Mucosa of stomach (tissue), 1 donor: ENCODE data around the gene ADI1.
"Not testable (repeated sequence)": the region's sequence is repeated elsewhere in the genome, so short reads cannot be mapped to it uniquely, and the experiment has no call there.

Source experiments
- H3K27me3 ChIP-seq: one replicate; pipeline ENCODE4 v1.7.0; 2013; ENCODE audit warnings: mild to moderate bottlenecking, low read length; ENCODE audit not compliant: control insufficient read depth, insufficient read depth
- H3K36me3 ChIP-seq: one replicate; pipeline ENCODE4 v1.7.0; 2013; ENCODE audit warnings: low read length; ENCODE audit not compliant: control insufficient read depth, insufficient read depth
- H3K4me1 ChIP-seq: one replicate; pipeline ENCODE4 v1.7.0; 2013; ENCODE audit warnings: mild to moderate bottlenecking, low read length; ENCODE audit not compliant: control insufficient read depth, insufficient read depth
- H3K4me3 ChIP-seq: one replicate; pipeline ENCODE4 v1.7.0; 2013; ENCODE audit warnings: low read length
- H3K9ac ChIP-seq: one replicate; pipeline ENCODE4 v1.7.0; 2013; ENCODE audit warnings: mild to moderate bottlenecking, low read length, moderate library complexity
- H3K9me3 ChIP-seq: one replicate; pipeline ENCODE4 v1.7.0; 2013; ENCODE audit warnings: mild to moderate bottlenecking, low read length, moderate library complexity; ENCODE audit not compliant: control insufficient read depth
- donor health status: Pancreatic carcinoma.

Gene ADI1

GRCh38 chr2:3522961-3523421 lies 3.7 kb upstream of the ADI1 start:
- Histone ChIP-seq H3K4me3 (no peak overlapping the region), H3K27me3 (no peaks in the 10 kb centered on the region), H3K4me1 (peaks cover 36% of the 10 kb centered on the region), H3K9me3 (no peaks in the 10 kb centered on the region), H3K9ac (no peak overlapping the region), H3K36me3 (no peaks in the 10 kb centered on the region)

GRCh38 chr2:3520591-3520990 lies 1.3 kb upstream of the ADI1 start:
- Histone ChIP-seq H3K9me3 (no peaks in the 10 kb centered on the region), H3K9ac (no peak overlapping the region), H3K4me3 (no peak overlapping the region), H3K36me3 (no peaks in the 10 kb centered on the region), H3K4me1 (peaks cover 36% of the 10 kb centered on the region), H3K27me3 (no peaks in the 10 kb centered on the region)

DNA sequence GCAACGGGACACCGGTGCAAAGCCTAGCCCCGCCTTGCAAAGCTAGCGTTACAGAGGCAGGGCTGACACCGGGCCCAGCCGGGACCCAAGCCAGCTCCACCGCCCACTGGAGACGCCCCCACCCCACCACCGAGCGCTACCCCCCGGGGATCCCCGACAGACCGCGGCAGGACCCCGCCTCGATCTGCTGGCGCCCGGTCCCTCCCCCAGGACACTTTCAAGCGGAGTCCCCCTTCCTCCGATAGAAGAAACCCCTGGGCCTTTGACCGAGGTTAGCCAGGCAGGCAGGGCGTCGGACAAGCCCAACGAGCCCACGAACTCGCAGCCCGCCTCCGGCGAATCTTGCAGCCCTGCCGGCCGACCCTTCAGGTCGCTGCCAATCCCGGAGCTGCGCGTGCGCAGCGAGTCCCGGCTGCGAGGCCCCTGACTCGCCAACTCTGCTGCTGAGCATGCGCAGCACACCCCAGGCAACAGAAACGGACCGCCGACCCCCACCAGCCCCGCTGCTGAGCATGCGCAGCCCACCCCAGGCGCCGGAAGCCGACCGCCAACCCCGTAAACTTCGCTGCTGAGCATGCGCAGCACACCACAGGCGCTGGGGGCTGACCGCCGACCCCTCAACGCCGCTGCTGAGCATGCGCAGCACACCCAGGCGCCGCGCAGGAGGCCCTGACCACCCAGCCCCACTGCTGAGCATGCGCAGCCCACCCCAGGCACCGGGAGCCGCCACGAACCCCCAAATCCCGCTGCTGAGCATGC lies 656 bp downstream of the ADI1 start:
- H3K36me3 ChIP-seq: no peaks in the 10 kb centered on the region
- H3K9ac ChIP-seq: peak overlapping the region; percentile 89
- H3K9me3 ChIP-seq: no peaks in the 10 kb centered on the region
- peaks cover 18% of the 10 kb centered on the region for H3K4me1 ChIP-seq
- H3K27me3 ChIP-seq: no peaks in the 10 kb centered on the region
- H3K4me3 ChIP-seq: peak overlapping the region; percentile 23

DNA sequence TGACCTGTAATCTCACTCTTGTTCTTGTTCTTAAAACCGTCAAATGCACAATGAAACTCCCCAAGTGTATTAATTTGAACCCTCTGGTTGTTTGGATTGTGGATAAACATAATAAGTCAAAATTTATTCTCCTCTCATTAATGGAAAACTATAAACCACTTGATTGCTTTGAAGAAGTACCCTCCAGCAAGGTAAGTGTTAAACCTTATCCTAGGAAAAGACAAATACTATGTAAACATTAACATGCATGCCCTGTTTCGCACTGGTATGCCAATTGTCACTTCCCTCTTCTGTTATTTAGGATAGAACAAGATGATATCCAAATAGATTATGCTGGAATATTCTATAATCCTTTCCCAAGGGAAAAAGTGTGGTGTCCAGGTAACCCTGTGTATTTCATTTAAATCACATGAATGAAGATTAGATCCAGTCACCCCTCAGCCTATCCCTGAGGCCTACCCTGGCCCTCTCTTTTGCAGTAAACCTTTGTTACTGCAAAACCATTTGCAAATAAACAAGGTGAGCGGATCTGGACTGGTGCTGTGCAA lies 1.3 kb downstream of the ADI1 start:
- peaks cover under 1% of the 10 kb centered on the region for H3K36me3 ChIP-seq
- peak overlapping the region; percentile 23 for H3K4me3 ChIP-seq
- H3K9ac ChIP-seq: peak overlapping the region; percentile 89
- no peaks in the 10 kb centered on the region for H3K27me3 ChIP-seq
- H3K4me1 ChIP-seq: peaks cover 23% of the 10 kb centered on the region
- H3K9me3 ChIP-seq: no peaks in the 10 kb centered on the region

- no peaks in the 10 kb centered on the region for H3K27me3 ChIP-seq
- no peaks in the 10 kb centered on the region for H3K9me3 ChIP-seq
- no peak overlapping the region for H3K9ac ChIP-seq
- H3K36me3 ChIP-seq: peaks cover 11% of the 10 kb centered on the region
- no peak overlapping the region for H3K4me3 ChIP-seq
- H3K4me1 ChIP-seq: peaks cover 22% of the 10 kb centered on the region
Observed at GRCh38 chr2:3516831-3517230, 2.5 kb downstream of the ADI1 start.

GRCh38 chr2:3515438-3515837 lies 3.9 kb downstream of the ADI1 start:
- not testable (repeated sequence) for H3K4me3 ChIP-seq, H3K27me3 ChIP-seq, H3K9ac ChIP-seq, H3K9me3 ChIP-seq
- peaks cover 19% of the 10 kb centered on the region for H3K4me1 ChIP-seq
- peaks cover 18% of the 10 kb centered on the region for H3K36me3 ChIP-seq

- Histone ChIP-seq H3K9ac (no peak overlapping the region), H3K4me1 (peaks cover 10% of the 10 kb centered on the region), H3K4me3 (no peak overlapping the region), H3K9me3 (no peaks in the 10 kb centered on the region), H3K27me3 (no peaks in the 10 kb centered on the region), H3K36me3 (peaks cover 18% of the 10 kb centered on the region)
Observed at GRCh38 chr2:3513026-3513810, 6.1 kb downstream of the ADI1 start.

GRCh38 chr2:3512086-3512485 lies 7.2 kb downstream of the ADI1 start:
- H3K36me3 ChIP-seq: peaks cover 18% of the 10 kb centered on the region
- no peak overlapping the region for H3K9ac ChIP-seq
- H3K9me3 ChIP-seq: no peaks in the 10 kb centered on the region
- no peaks in the 10 kb centered on the region for H3K27me3 ChIP-seq
- peaks cover 10% of the 10 kb centered on the region for H3K4me1 ChIP-seq
- no peak overlapping the region for H3K4me3 ChIP-seq

- no peaks in the 10 kb centered on the region for H3K27me3 ChIP-seq
Observed at GRCh38 chr2:3505771-3506170, 13.6 kb downstream of the ADI1 start.

DNA sequence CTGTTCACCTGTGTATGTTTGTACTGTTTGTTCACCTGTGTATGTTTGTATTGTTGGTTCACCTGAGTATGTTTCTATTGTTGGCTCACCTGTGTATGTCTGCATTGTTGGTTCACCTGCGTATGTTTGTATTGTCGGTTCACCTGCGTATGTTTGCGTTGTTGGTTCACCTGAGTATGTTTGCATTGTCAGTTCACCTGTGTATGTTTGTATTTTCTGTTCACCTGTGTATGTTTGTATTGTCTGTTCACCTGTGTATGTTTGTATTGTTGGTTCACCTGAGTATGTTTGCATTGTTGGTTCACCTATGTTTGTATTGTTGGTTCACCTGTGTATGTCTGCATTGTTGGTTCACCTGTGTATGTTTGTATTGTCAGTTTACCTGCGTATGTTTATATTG lies 14.6 kb downstream of the ADI1 start:
- no peaks in the 10 kb centered on the region for H3K27me3 ChIP-seq
- H3K36me3 ChIP-seq: no peaks in the 10 kb centered on the region
- no peak overlapping the region for H3K9ac ChIP-seq
- no peak overlapping the region for H3K4me3 ChIP-seq
- H3K9me3 ChIP-seq: no peaks in the 10 kb centered on the region
- no peaks in the 10 kb centered on the region for H3K4me1 ChIP-seq

More at GRCh38 chr2:3505771-3506170, 13.6 kb downstream of the ADI1 start:
- H3K9ac ChIP-seq: no peak overlapping the region
- H3K4me1 ChIP-seq: no peaks in the 10 kb centered on the region
- H3K36me3 ChIP-seq: peaks cover 2% of the 10 kb centered on the region
- H3K9me3 ChIP-seq: no peaks in the 10 kb centered on the region
- H3K4me3 ChIP-seq: no peak overlapping the region

- H3K9me3 ChIP-seq: no peaks in the 10 kb centered on the region
- H3K4me3 ChIP-seq: no peak overlapping the region
- H3K36me3 ChIP-seq: no peaks in the 10 kb centered on the region
- no peaks in the 10 kb centered on the region for H3K4me1 ChIP-seq
- H3K9ac ChIP-seq: no peak overlapping the region
- H3K27me3 ChIP-seq: no peaks in the 10 kb centered on the region
Observed at GRCh38 chr2:3503483-3503882, 15.8 kb downstream of the ADI1 start.

- no peaks in the 10 kb centered on the region for H3K27me3 ChIP-seq
- no peaks in the 10 kb centered on the region for H3K9me3 ChIP-seq
- no peak overlapping the region for H3K9ac ChIP-seq
- no peaks in the 10 kb centered on the region for H3K4me1 ChIP-seq
- no peak overlapping the region for H3K4me3 ChIP-seq
- H3K36me3 ChIP-seq: no peaks in the 10 kb centered on the region
Observed at GRCh38 chr2:3503046-3503445, 16.3 kb downstream of the ADI1 start.
